ENCODE data around the gene ZNF646.

Gene ZNF646

GRCh38 chr16:31063843-31064611 is 10.2 kb upstream of the ZNF646 start:
- DNase-seq, result peak; percentile 23

GRCh38 chr16:31064882-31065461 is 9.2 kb upstream of the ZNF646 start:
- DNase-seq, result peak; percentile 92

- DNase-seq, result no peak
Observed at GRCh38 chr16:31067342-31067741, 6.9 kb upstream of the ZNF646 start.

GRCh38 chr16:31071861-31072260 is 2.4 kb upstream of the ZNF646 start:
- peak; percentile 72 for DNase-seq

GRCh38 chr16:31072540-31073141 is 1.6 kb upstream of the ZNF646 start:
- peak; percentile 37 for DNase-seq

- DNase-seq, result peak; percentile 95
Observed at GRCh38 chr16:31073142-31073969, 866 bp upstream of the ZNF646 start.

- no peak for DNase-seq
Observed at GRCh38 chr16:31074814-31075183, 577 bp downstream of the ZNF646 start.

- DNase-seq, result no peak
Observed at GRCh38 chr16:31076319-31076718, 2.1 kb downstream of the ZNF646 start.

GRCh38 chr16:31077024-31077423 is 2.8 kb downstream of the ZNF646 start:
- DNase-seq, result no peak

GRCh38 chr16:31077592-31078396 is 3.6 kb downstream of the ZNF646 start:
- DNase-seq, result no peak

GRCh38 chr16:31078597-31079341 is 4.5 kb downstream of the ZNF646 start:
- no peak for DNase-seq

- no peak for DNase-seq
Observed at GRCh38 chr16:31079342-31079944, 5.2 kb downstream of the ZNF646 start.

- no peak for DNase-seq
Observed at GRCh38 chr16:31080035-31080629, 5.9 kb downstream of the ZNF646 start.

GRCh38 chr16:31080756-31081419 is 6.7 kb downstream of the ZNF646 start:
- no peak for DNase-seq

GRCh38 chr16:31081428-31082351 is 7.5 kb downstream of the ZNF646 start:
- no peak for DNase-seq

GRCh38 chr16:31082368-31083045 is 8.3 kb downstream of the ZNF646 start:
- no peak for DNase-seq

GRCh38 chr16:31083081-31083480 is 8.9 kb downstream of the ZNF646 start:
- no peak for DNase-seq

GRCh38 chr16:31083556-31083955 is 9.3 kb downstream of the ZNF646 start:
- DNase-seq, result no peak

- no peak for DNase-seq
Observed at GRCh38 chr16:31083981-31084380, 9.8 kb downstream of the ZNF646 start.
